ENCODE results near the gene TOM1L1. TPM values are rescaled to one million over a fixed set of nuclear protein-coding genes. Genes with fewer than 3 reads are reported as not detected.

TOM1L1 gene
- total and polyA plus RNA-seq, 2 donors from 2014 or later, result 57.7 to 85.7 TPM

- TF ChIP-seq, protein P1, sequence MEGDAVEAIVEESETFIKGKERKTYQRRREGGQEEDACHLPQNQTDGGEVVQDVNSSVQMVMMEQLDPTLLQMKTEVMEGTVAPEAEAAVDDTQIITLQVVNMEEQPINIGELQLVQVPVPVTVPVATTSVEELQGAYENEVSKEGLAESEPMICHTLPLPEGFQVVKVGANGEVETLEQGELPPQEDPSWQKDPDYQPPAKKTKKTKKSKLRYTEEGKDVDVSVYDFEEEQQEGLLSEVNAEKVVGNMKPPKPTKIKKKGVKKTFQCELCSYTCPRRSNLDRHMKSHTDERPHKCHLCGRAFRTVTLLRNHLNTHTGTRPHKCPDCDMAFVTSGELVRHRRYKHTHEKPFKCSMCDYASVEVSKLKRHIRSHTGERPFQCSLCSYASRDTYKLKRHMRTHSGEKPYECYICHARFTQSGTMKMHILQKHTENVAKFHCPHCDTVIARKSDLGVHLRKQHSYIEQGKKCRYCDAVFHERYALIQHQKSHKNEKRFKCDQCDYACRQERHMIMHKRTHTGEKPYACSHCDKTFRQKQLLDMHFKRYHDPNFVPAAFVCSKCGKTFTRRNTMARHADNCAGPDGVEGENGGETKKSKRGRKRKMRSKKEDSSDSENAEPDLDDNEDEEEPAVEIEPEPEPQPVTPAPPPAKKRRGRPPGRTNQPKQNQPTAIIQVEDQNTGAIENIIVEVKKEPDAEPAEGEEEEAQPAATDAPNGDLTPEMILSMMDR (IDR thresholded peaks at IDR 0.05; ENCODE audit: borderline replicate concordance, extremely low read depth, insufficient read depth), result no peak
- Histone ChIP-seq H3K36me3 (ENCODE audit: control insufficient read depth in 2 of 3, insufficient read depth in 3 of 3, low read length in 3 of 3) (peaks cover 0 to 33% (median 17%) of the 10 kb centered on the region in 3 donors), H3K9ac (ENCODE audit: low read length in 3 of 3) (no peak overlapping the region), H3K27me3 (ENCODE audit: control insufficient read depth, insufficient read depth, low read length) (no peaks in the 10 kb centered on the region), H3K4me1 (ENCODE audit: control insufficient read depth in 2 of 3, insufficient read depth in 2 of 3, low read depth in 1 of 3, low read length in 3 of 3) (no peaks in the 10 kb centered on the region), H3K4me3 (ENCODE audit: low read length in 3 of 3) (no peak overlapping the region), H3K27ac (ENCODE audit: low read depth in 2 of 2, low read length in 2 of 2) (no peak overlapping the region), H3K9me3 (ENCODE audit: control insufficient read depth in 2 of 3, insufficient read depth in 1 of 3, low read length in 3 of 3) (no peaks in the 10 kb centered on the region)
- intact Hi-C loops (cut with DNase I), result no loop called here
- DNase-seq (no peak), FAIRE-seq (no peak)
Observed at GRCh38 chr17:54937018-54937417, 36.4 kb downstream of the TOM1L1 start.

DNA sequence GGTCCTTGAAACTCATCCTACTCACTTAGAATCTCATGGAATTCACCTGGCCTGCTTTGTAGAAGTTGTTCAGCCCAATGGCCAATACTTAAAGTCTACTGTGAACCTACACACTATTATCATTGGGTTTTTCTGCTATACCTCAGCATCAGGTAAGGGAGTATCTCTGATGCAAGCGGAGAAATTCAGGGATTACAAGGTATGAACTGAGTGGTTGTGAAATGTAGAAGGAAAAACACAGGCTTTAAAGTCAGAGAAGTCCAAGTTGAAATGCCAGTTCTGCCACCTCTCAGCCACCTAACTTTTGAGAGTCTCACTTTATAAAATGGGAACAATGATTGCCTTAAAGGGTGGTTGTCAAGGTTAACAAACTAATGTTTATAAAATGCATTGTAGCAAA, 36.8 kb downstream of the TOM1L1 start:
- H3K4me1 ChIP-seq (ENCODE audit: control insufficient read depth in 2 of 3, insufficient read depth in 2 of 3, low read depth in 1 of 3, low read length in 3 of 3), result no peaks in the 10 kb centered on the region
- no peak overlapping the region for H3K27ac ChIP-seq (ENCODE audit: low read depth in 2 of 2, low read length in 2 of 2)
- H3K9ac ChIP-seq (ENCODE audit: low read length in 3 of 3), result no peak overlapping the region
- FAIRE-seq, result no peak
- intact Hi-C loops (cut with DNase I), result no loop called here
- TF ChIP-seq, protein P1 (IDR thresholded peaks at IDR 0.05; ENCODE audit: borderline replicate concordance, extremely low read depth, insufficient read depth), result no peak
- no peaks in the 10 kb centered on the region for H3K27me3 ChIP-seq (ENCODE audit: control insufficient read depth, insufficient read depth, low read length)
- H3K9me3 ChIP-seq (ENCODE audit: control insufficient read depth in 2 of 3, insufficient read depth in 1 of 3, low read length in 3 of 3), result no peaks in the 10 kb centered on the region
- H3K36me3 ChIP-seq (ENCODE audit: control insufficient read depth in 2 of 3, insufficient read depth in 3 of 3, low read length in 3 of 3), result peaks cover 0 to 33% (median 17%) of the 10 kb centered on the region in 3 donors
- H3K4me3 ChIP-seq (ENCODE audit: low read length in 3 of 3), result no peak overlapping the region
- no peak for DNase-seq

GRCh38 chr17:54941285-54941684, 40.6 kb downstream of the TOM1L1 start:
- no peak for FAIRE-seq
- H3K27me3 ChIP-seq (ENCODE audit: control insufficient read depth, insufficient read depth, low read length), result no peaks in the 10 kb centered on the region
- H3K9me3 ChIP-seq (ENCODE audit: control insufficient read depth in 2 of 3, insufficient read depth in 1 of 3, low read length in 3 of 3), result no peaks in the 10 kb centered on the region
- no peak for DNase-seq
- no peak overlapping the region for H3K27ac ChIP-seq (ENCODE audit: low read depth in 2 of 2, low read length in 2 of 2)
- TF ChIP-seq, protein P1 (IDR thresholded peaks at IDR 0.05; ENCODE audit: borderline replicate concordance, extremely low read depth, insufficient read depth), result no peak
- H3K36me3 ChIP-seq (ENCODE audit: control insufficient read depth in 2 of 3, insufficient read depth in 3 of 3, low read length in 3 of 3), result peaks cover 0 to 23% (median 10%) of the 10 kb centered on the region in 3 donors
- H3K4me1 ChIP-seq (ENCODE audit: control insufficient read depth in 2 of 3, insufficient read depth in 2 of 3, low read depth in 1 of 3, low read length in 3 of 3), result no peaks in the 10 kb centered on the region
- no peak overlapping the region for H3K4me3 ChIP-seq (ENCODE audit: low read length in 3 of 3)
- no peak overlapping the region for H3K9ac ChIP-seq (ENCODE audit: low read length in 3 of 3)
- intact Hi-C loops (cut with DNase I), result no loop called here

- Histone ChIP-seq H3K9ac (ENCODE audit: low read length in 3 of 3) (no peak overlapping the region), H3K27me3 (ENCODE audit: control insufficient read depth, insufficient read depth, low read length) (no peaks in the 10 kb centered on the region), H3K4me1 (ENCODE audit: control insufficient read depth in 2 of 3, insufficient read depth in 2 of 3, low read depth in 1 of 3, low read length in 3 of 3) (no peaks in the 10 kb centered on the region), H3K9me3 (ENCODE audit: control insufficient read depth in 2 of 3, insufficient read depth in 1 of 3, low read length in 3 of 3) (no peaks in the 10 kb centered on the region), H3K27ac (ENCODE audit: low read depth in 2 of 2, low read length in 2 of 2) (no peak overlapping the region), H3K4me3 (ENCODE audit: low read length in 3 of 3) (no peak overlapping the region), H3K36me3 (ENCODE audit: control insufficient read depth in 2 of 3, insufficient read depth in 3 of 3, low read length in 3 of 3) (peaks cover 0 to 9% (median 0%) of the 10 kb centered on the region in 3 donors)
- DNase-seq, result no peak
- intact Hi-C loops (cut with DNase I), result no loop called here
- TF ChIP-seq, protein P1 (IDR thresholded peaks at IDR 0.05; ENCODE audit: borderline replicate concordance, extremely low read depth, insufficient read depth), result no peak
- FAIRE-seq, result no peak
Observed at GRCh38 chr17:54944796-54945195, 44.1 kb downstream of the TOM1L1 start.

All from kidney (tissue), 14 donors.